GM12801 (cell line): ENCODE measurements around the gene CNOT9.

Experiments
- TF ChIP-seq, protein P1 (sequence below): IDR thresholded peaks from one replicate; pipeline ENCODE4 v1.5.1; 2011; ENCODE audit warnings: control low read depth; ENCODE audit not compliant: insufficient read length; ENCODE audit errors: extremely low read depth

Gene CNOT9

DNA sequence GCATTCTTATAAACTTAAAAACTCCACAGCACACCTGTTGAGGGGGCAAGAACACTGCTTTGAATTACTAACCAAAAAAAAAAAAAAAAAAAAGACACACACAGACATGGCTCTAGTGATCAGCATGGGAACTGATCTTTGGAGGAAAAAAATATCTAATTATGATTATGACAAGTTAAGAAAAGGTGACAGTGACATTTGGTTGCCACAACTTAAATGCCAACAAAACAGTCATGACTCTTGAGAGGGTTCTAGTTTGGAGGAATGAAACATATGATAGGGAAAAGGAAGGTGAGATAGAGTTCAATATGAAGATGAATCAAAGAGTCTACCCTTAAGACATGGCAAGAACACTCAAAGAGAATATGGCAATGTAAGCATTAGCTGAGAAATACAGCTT, 21.1 kb upstream of the CNOT9 start:
- TF ChIP-seq, protein P1, sequence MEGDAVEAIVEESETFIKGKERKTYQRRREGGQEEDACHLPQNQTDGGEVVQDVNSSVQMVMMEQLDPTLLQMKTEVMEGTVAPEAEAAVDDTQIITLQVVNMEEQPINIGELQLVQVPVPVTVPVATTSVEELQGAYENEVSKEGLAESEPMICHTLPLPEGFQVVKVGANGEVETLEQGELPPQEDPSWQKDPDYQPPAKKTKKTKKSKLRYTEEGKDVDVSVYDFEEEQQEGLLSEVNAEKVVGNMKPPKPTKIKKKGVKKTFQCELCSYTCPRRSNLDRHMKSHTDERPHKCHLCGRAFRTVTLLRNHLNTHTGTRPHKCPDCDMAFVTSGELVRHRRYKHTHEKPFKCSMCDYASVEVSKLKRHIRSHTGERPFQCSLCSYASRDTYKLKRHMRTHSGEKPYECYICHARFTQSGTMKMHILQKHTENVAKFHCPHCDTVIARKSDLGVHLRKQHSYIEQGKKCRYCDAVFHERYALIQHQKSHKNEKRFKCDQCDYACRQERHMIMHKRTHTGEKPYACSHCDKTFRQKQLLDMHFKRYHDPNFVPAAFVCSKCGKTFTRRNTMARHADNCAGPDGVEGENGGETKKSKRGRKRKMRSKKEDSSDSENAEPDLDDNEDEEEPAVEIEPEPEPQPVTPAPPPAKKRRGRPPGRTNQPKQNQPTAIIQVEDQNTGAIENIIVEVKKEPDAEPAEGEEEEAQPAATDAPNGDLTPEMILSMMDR, result no peak

DNA sequence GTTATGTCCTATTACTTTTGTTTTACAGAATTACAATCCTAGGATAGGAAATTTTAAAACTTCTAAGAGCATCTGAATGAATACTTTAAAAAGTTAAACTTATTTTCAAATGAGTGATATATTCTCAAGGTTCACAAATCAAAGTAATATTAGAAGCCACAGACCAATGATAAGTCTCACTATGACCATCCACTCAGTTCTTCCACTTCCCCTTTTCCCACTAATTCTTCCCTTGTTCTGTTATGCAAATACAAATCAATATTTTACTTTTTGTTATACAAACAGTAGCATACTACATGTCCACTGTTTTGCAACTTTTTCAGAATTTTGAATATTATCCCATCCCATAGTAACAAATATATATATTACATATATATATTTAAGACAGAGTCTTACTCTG, 20.7 kb upstream of the CNOT9 start:
- TF ChIP-seq, protein P1, result no peak

DNA sequence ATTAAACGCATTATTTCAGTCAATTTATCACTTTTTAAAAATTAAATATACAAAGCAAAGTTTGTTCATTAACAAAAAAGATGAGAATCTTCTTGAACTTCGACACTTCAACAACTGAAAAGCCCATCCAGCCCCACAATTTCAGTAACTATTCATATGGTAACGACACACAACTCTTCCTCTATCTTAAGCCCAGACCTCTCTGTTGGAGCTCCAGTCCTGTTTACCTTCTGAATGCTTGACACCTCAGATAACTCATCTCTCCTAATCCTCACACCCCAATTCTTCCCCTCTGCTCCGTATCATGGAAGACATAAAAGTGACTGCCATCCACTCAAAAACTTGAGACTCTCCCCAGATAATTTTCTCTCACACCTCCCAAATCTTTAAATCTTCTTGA, 13.1 kb upstream of the CNOT9 start:
- TF ChIP-seq, protein P1, result no peak

DNA sequence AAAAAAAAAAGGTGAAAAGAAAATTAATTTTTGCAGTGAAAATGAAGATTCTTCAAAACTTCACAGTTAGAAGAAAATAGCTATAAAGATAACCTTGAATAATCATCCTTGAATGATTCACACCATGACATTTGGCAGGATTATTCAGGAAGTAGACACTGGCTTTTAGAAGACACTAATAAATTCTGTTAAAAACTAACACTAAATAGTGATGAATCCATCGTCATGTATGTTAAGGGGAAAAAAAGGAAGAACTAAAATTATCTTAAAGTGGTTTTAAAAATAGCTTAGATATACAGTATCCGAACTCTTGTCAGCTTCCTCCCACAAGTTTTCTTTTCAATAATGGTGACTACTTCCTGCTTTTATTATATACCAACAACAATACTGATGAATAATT, 10.7 kb upstream of the CNOT9 start:
- TF ChIP-seq, protein P1, result no peak

DNA sequence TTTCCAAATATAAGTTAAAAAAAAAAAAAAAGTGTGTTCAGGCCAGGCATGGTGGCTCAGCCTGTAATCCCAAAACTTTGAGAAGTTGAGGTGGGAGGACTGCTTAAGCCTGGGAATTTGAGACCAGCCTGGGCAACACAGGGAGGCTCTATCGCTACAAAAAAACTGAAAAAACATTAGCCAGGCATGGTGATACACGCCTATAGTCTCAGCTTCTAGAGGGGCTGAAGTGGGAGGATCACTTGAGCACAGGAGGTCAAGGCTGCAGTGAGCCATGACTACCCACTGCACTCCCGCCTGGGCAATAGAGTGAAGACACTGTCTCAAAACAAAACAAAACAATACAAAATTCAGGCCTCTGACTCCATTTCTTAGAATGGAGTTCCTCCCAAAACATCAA, 9.7 kb upstream of the CNOT9 start:
- TF ChIP-seq, protein P1, result no peak

DNA sequence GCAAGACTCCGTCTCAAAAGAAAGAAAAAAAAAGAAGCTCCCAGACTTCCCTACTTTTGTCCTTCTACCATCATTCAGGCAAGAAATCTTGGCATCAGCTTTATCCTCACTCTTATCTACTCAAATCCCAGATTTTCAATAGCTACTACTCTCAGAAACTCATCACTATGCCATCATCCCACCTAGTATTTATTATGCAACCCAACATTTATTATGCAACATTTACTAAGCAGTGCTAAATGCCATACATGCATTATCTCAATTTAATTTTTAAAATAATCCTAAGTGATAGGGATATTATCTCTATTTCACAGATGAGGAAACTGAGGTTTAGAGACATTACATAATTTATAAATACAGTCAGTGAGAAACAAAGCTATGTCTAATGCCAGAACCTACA, 4.6 kb upstream of the CNOT9 start:
- TF ChIP-seq, protein P1, result no peak

DNA sequence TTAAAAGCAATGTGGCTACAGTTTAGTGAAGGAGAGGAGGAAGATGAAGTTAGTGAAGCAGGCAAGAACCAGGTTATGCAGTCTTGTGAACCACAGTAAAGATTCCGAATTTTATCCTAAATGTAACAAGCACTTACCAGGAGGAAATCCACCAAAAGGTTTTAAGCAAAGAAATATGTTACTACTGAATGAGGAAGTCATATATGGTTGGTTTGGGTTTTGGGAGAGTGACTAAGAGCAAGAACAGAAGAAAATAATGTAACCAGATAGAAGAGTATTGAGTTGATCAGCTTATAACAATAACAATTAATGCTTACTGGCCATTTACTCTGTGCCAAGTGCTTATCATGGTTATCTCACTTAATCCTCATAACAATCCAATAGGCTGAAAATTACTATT, 2.3 kb upstream of the CNOT9 start:
- TF ChIP-seq, protein P1, result no peak

DNA sequence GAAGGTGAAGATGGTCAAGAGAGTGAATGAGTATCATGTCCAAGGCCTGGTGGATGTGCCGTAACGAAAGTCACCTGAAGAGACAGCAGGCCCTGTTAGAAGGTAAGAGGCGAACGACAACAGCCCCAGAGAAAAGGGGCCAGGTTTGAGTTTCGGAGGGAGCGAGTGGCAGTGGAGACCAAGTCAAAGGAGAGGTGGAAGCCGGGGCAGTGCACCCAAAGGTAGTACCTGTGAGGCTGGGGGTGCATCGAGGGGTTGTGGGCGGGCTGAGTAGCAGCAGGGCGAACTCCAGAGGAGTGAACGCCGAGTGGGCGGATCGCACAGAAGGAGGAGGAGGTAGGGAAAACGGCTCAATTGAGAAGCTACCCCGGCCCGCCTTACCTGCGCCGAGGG, 846 bp upstream of the CNOT9 start:
- TF ChIP-seq, protein P1, result no peak
